ENCODE results near the gene C1QTNF8. TPM values are rescaled to one million over a fixed set of nuclear protein-coding genes. Genes with fewer than 3 reads are reported as not detected.
A peak's percentile ranks its signal among the peaks of the same experiment; 100 is the strongest.
"Not testable (repeated sequence)": the region's sequence is repeated elsewhere in the genome, so short reads cannot be mapped to it uniquely, and the experiment has no call there.

C1QTNF8 gene
- total RNA-seq, 1 donor from 2014 or later = not detected

DNA sequence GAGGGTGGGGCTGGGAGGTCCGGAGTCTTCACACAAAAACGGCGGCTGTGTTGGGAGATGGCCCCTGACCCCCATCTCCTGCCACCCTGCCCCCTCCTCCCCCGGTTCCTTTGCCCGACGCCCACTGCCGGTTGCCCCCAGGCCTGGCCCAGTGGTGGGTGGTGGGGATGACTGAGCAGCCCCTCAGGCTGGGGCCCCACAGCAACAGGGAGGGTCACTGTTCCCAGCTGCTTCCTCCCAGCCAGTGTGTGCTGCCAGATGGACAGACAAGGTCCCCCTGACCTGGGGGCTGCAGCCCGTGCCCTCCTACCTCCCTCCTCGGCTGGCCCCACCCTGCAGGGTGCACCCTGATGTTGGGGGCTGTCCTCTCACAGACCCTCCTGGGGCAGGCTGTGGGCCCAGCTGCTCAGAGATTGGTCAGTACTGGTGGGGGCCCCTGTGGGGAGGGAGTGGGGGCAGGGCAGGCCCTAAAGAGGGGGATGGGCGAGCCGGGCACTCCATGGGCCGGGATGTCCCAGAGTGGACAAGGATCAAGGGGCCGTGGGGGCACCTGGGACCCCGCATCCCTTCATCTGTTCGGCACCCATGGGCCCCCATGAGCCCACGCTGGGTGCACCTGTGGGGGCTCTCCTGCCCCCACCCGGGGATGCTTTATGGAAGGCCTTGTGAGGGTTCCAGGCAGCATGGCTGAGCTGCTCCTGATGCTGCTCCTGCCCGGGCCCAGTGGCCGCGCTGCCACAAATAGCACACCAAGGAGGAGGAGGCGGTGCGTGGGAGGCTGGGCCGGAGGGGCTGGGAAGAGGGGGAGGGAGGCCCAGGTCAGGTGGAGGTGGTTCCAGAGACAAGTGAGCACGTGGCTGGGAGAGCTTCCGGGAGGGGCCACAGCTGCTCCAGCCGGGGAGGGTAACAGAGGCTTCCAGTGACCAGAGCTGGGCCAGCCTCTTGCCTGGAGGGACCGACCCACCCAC is 5.1 kb downstream of the C1QTNF8 start:
- no peak overlapping the region for H3K27ac Mint-ChIP-seq (ENCODE audit: unreplicated experiment)
- peaks cover 6% of the 10 kb centered on the region for H3K4me1 Mint-ChIP-seq (ENCODE audit: low read depth, unreplicated experiment)
- H3K4me3 Mint-ChIP-seq (ENCODE audit: unreplicated experiment) = no peak overlapping the region
- no peak for TF ChIP-seq CTCF (IDR thresholded peaks at IDR 0.05; ENCODE audit: partially characterized antibody, unreplicated experiment)
- H3K9me3 Mint-ChIP-seq (ENCODE audit: unreplicated experiment) = peaks cover 2% of the 10 kb centered on the region
- no peaks in the 10 kb centered on the region for H3K36me3 Mint-ChIP-seq (ENCODE audit: unreplicated experiment)
- no peak for DNase-seq
- peaks cover 7% of the 10 kb centered on the region for H3K27me3 Mint-ChIP-seq (ENCODE audit: unreplicated experiment)

DNA sequence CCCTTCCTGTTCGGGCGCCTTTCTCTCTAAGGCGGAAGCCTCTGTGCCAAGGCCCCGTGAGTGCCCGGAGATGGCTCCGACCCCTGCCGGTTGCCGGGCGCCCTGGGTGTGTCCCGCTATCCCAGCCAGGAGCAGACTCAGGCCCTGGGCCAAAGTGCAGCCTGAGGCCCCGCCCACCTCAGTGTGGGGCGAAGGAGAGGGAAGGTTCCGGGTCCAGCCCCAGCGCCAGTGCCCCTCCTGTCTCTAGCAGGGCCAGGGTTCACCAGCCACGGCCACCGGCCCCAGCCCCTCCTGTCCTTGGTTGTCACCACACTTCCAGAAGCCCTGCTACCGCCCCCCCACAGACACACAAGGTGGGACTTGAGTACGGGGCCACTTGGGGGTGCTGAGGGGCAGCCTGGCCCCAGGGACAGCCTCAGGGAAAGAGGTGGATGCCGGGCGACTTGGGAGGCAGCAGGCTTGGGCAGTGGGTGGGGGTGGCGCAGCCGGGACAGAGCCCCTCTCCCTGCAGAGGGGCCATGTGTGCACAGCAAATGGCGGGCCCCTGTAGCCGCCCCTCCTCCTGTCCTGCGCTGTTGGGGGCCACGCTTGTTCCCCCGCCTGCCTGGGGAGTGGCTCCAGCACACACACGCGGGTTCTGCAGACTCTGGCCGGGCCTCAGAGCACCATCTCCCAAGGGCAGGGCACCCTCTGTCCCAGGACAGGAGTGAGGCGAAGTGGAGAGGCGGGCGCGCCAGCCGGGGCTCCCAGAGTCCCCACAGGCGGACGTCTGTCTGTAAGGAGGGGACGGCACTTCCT is 6.0 kb downstream of the C1QTNF8 start:
- no peak overlapping the region for H3K4me3 Mint-ChIP-seq (ENCODE audit: unreplicated experiment)
- TF ChIP-seq CTCF (IDR thresholded peaks at IDR 0.05; ENCODE audit: partially characterized antibody, unreplicated experiment) = no peak
- peaks cover 6% of the 10 kb centered on the region for H3K4me1 Mint-ChIP-seq (ENCODE audit: low read depth, unreplicated experiment)
- peaks cover 8% of the 10 kb centered on the region for H3K36me3 Mint-ChIP-seq (ENCODE audit: unreplicated experiment)
- no peak overlapping the region for H3K27ac Mint-ChIP-seq (ENCODE audit: unreplicated experiment)
- H3K9me3 Mint-ChIP-seq (ENCODE audit: unreplicated experiment) = peaks cover 8% of the 10 kb centered on the region
- peaks cover 10% of the 10 kb centered on the region for H3K27me3 Mint-ChIP-seq (ENCODE audit: unreplicated experiment)
- DNase-seq = no peak

GRCh38 chr16:1089439-1089821 is 6.6 kb downstream of the C1QTNF8 start:
- Mint-ChIP-seq H3K4me1 (ENCODE audit: low read depth, unreplicated experiment) (peaks cover 6% of the 10 kb centered on the region), H3K9me3 (ENCODE audit: unreplicated experiment) (peaks cover 8% of the 10 kb centered on the region), H3K4me3 (ENCODE audit: unreplicated experiment) (no peak overlapping the region), H3K27me3 (ENCODE audit: unreplicated experiment) (peaks cover 11% of the 10 kb centered on the region), H3K36me3 (ENCODE audit: unreplicated experiment) (peaks cover 10% of the 10 kb centered on the region), H3K27ac (ENCODE audit: unreplicated experiment) (no peak overlapping the region)
- no peak for TF ChIP-seq CTCF (IDR thresholded peaks at IDR 0.05; ENCODE audit: partially characterized antibody, unreplicated experiment)
- DNase-seq = peak; percentile 14

DNA sequence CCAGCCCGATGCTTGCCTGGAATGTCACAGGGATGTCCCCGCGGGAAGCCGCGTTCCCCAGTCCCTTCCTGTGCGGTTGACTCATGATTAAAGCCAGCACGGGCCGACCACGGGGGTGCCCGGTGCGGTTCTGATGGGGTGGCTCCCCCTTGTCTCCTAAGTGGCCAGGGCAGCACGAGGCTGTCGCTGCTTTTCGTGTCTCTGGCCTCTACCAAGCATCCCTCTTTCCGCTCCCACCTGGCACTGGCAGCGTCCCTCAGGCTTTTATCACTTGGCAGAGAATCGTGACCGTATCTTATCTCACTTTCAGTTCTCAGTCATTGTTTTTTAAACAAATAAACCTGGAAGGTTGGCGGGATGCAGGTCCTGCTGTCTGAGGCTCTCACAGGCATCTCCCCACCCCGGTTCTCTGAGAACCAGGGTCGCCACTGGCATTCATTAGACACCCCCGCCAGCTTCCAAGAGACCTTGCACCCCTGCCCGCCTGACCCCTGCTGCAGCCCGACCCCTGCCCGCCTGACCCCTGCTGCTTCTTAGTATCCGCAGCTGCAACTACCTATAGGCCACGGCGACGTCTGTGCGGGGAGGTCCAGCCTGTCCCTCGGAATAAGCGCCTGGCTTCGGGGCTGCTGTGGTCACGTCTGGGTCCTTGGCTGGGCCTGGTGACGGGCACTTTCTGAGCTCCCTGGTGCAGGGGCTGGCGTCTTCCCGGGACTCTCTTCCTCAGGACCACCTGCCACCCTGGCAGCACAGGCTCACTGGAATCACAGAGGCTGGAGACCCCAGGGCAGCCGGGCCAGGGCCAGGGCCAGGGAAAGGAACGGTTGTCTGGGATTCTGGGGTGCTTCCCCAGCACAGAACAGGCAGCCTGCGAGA is 7.5 kb downstream of the C1QTNF8 start:
- peaks cover 6% of the 10 kb centered on the region for H3K4me1 Mint-ChIP-seq (ENCODE audit: low read depth, unreplicated experiment)
- no peak for TF ChIP-seq CTCF (IDR thresholded peaks at IDR 0.05; ENCODE audit: partially characterized antibody, unreplicated experiment)
- DNase-seq = no peak
- H3K27ac Mint-ChIP-seq (ENCODE audit: unreplicated experiment) = no peak overlapping the region
- peaks cover 8% of the 10 kb centered on the region for H3K9me3 Mint-ChIP-seq (ENCODE audit: unreplicated experiment)
- no peak overlapping the region for H3K4me3 Mint-ChIP-seq (ENCODE audit: unreplicated experiment)
- peaks cover 11% of the 10 kb centered on the region for H3K27me3 Mint-ChIP-seq (ENCODE audit: unreplicated experiment)
- H3K36me3 Mint-ChIP-seq (ENCODE audit: unreplicated experiment) = peaks cover 10% of the 10 kb centered on the region

DNA sequence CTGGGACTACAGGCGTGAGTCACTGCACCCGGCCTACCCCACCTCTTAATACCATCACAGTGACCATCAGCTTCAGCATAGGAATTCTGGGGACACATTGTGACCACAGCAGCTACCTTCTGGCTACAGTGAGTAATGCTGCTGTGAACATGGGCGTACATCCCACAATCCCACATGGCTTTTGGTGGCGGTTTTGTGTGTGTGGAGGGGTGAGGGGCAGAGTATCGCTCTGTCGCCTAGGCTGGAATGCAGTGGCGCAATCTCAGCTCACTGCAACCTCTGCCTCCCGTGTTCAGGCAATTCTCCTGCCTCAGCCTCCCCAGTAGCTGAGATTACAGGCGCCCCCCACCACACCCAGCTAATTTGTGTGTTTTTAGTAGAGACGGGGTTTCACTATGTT is 9.6 kb downstream of the C1QTNF8 start:
- H3K4me3 Mint-ChIP-seq (ENCODE audit: unreplicated experiment); H3K36me3 Mint-ChIP-seq (ENCODE audit: unreplicated experiment); DNase-seq; H3K9me3 Mint-ChIP-seq (ENCODE audit: unreplicated experiment); H3K4me1 Mint-ChIP-seq (ENCODE audit: low read depth, unreplicated experiment); H3K27ac Mint-ChIP-seq (ENCODE audit: unreplicated experiment); H3K27me3 Mint-ChIP-seq (ENCODE audit: unreplicated experiment): not testable (repeated sequence)

All from glutamatergic neuron (in vitro differentiated cells).